MM.1S (cell line): ENCODE results near the gene IPMK.

Experiments used
- DNase-seq: peaks from one replicate; pipeline ENCODE4 v3.0.0-alpha.2; 2015
- H2AFZ ChIP-seq: fragments of 300-600 bp; sonication (generic); 2 replicates; pipeline ENCODE4 v1.6.0; 2016; ENCODE audit warnings: antibody characterized with exemption, low read length
- H3F3A ChIP-seq: fragments of 300-600 bp; sonication (generic); 2 replicates; pipeline ENCODE4 v1.6.1; 2016; ENCODE audit warnings: mild to moderate bottlenecking, antibody characterized with exemption, low read length, moderate library complexity, mixed read lengths; ENCODE audit not compliant: insufficient read depth
- H3K27ac ChIP-seq: fragments of 300-600 bp; sonication (generic); 2 replicates; pipeline ENCODE4 v1.5.1; 2016; ENCODE audit warnings: mild to moderate bottlenecking, low read length
- H3K27me3 ChIP-seq: fragments of 300-600 bp; sonication (generic); replicated peaks from 2 replicates; pipeline ENCODE4 v1.6.0; 2016; ENCODE audit warnings: low read length; ENCODE audit not compliant: insufficient read depth
- H3K36me3 ChIP-seq: fragments of 300-600 bp; sonication (generic); replicated peaks from 2 replicates; pipeline ENCODE4 v1.6.1; 2016; ENCODE audit warnings: mild to moderate bottlenecking, low read length, mixed read lengths; ENCODE audit not compliant: insufficient read depth
- H3K4me1 ChIP-seq: fragments of 300-600 bp; sonication (generic); 2 replicates; pipeline ENCODE4 v1.6.1; 2016; ENCODE audit warnings: low read length, mixed read lengths
- H3K4me2 ChIP-seq: fragments of 300-600 bp; sonication (generic); 2 replicates; pipeline ENCODE4 v1.6.0; 2016; ENCODE audit warnings: low read depth, low read length
- H3K4me3 ChIP-seq: fragments of 300-600 bp; sonication (generic); 2 replicates; pipeline ENCODE4 v1.5.1; 2016; ENCODE audit warnings: low read length, mixed read lengths
- H3K79me2 ChIP-seq: fragments of 300-600 bp; sonication (generic); 2 replicates; pipeline ENCODE4 v1.6.1; 2016; ENCODE audit warnings: mixed run types, low read length, mixed read lengths
- H3K9ac ChIP-seq: fragments of 300-600 bp; sonication (generic); 2 replicates; pipeline ENCODE4 v1.6.1; 2016; ENCODE audit warnings: low read length, mixed read lengths
- H3K9me2 ChIP-seq: fragments of 300-600 bp; sonication (generic); replicated peaks from 2 replicates; pipeline ENCODE4 v1.6.1; 2016; ENCODE audit warnings: mild to moderate bottlenecking, low read length, mixed read lengths; ENCODE audit not compliant: insufficient read depth
- H3K9me3 ChIP-seq: fragments of 300-600 bp; sonication (generic); replicated peaks from 2 replicates; pipeline ENCODE4 v1.6.1; 2016; ENCODE audit warnings: mild to moderate bottlenecking, low read length, mixed read lengths; ENCODE audit not compliant: insufficient read depth
- H4K20me1 ChIP-seq: fragments of 300-600 bp; sonication (generic); 2 replicates; pipeline ENCODE4 v1.6.1; 2016; ENCODE audit warnings: mild to moderate bottlenecking, low read length, moderate library complexity, mixed read lengths; ENCODE audit not compliant: insufficient read depth
- EZH2 ChIP-seq: fragments of 300-600 bp; sonication (generic); optimal IDR thresholded peaks from 2 replicates; pipeline ENCODE3; 2017; ENCODE audit warnings: low read depth, mild to moderate bottlenecking, antibody characterized with exemption, low read length, mixed read lengths
- EZH2phosphoT487 ChIP-seq: fragments of 300-600 bp; sonication (generic); IDR thresholded peaks from 2 replicates; pipeline ENCODE4 v1.6.1; 2018; ENCODE audit warnings: antibody characterized with exemption, low read length
- TF ChIP-seq, protein P1 (sequence below): fragments of 300-600 bp; sonication (generic); IDR thresholded peaks from 2 replicates; pipeline ENCODE4 v1.5.1; 2016; ENCODE audit warnings: antibody characterized with exemption, low read length, mixed read lengths

Gene IPMK

DNA sequence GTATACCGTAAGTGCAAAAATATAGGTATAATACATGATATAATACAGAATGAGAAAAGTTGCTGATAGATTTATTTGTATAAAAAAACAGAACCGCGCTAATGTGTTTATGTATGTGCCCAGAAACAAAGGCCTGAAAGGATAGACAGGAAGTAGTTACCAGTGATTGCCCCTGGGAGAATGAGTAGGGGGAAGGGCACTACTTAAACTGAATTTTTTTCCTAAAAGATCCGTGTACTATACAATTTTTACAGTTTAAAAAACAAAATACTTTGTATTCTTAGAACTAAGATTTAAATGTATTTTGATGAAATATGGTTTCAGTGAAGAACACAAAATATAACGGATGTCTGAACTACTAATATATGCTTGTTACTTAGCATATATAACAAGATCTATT, 2.9 kb downstream of the IPMK start:
- Histone ChIP-seq H3K4me3 (no peak overlapping the region), H2AFZ (no peak overlapping the region), H3K9ac (no peak overlapping the region), H3K27me3 (no peaks in the 10 kb centered on the region), H3K4me1 (0 out of 2 replicates have a peak, but pooled peaks cover 7% of the 10 kb centered on the region), H3K36me3 (no peaks in the 10 kb centered on the region), H4K20me1 (no peaks in the 10 kb centered on the region), H3K79me2 (peaks cover 75% of the 10 kb centered on the region), H3K9me2 (no peaks in the 10 kb centered on the region), H3K27ac (no peak overlapping the region), H3K4me2 (no peak overlapping the region), H3K9me3 (no peaks in the 10 kb centered on the region), H3F3A (peaks cover 27% of the 10 kb centered on the region)
- DNase-seq, result no peak
- no peak for TF ChIP-seq EZH2phosphoT487
- TF ChIP-seq, protein P1, sequence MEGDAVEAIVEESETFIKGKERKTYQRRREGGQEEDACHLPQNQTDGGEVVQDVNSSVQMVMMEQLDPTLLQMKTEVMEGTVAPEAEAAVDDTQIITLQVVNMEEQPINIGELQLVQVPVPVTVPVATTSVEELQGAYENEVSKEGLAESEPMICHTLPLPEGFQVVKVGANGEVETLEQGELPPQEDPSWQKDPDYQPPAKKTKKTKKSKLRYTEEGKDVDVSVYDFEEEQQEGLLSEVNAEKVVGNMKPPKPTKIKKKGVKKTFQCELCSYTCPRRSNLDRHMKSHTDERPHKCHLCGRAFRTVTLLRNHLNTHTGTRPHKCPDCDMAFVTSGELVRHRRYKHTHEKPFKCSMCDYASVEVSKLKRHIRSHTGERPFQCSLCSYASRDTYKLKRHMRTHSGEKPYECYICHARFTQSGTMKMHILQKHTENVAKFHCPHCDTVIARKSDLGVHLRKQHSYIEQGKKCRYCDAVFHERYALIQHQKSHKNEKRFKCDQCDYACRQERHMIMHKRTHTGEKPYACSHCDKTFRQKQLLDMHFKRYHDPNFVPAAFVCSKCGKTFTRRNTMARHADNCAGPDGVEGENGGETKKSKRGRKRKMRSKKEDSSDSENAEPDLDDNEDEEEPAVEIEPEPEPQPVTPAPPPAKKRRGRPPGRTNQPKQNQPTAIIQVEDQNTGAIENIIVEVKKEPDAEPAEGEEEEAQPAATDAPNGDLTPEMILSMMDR, result no peak
- TF ChIP-seq EZH2, result no peak

DNA sequence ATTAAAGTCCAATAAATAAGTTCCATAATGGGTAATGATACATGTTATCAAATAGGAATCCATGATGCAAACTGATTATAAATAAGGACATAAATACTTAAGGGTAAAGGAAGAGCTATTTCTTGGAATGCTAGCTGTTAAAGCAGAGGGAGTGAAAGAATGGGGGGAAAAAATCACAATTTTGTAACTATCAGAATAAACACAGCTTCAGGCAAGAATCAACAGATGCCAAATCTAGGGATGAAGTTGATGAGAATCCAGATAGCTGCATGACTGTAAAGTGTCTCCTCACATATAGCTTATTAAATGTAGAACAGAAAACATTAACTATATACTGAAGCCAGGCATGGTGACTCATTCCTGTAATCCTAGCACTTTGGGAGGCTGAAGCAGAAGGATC, 4.9 kb downstream of the IPMK start:
- H3K4me2 ChIP-seq, result no peak overlapping the region
- H2AFZ ChIP-seq, result no peak overlapping the region
- 0 out of 2 replicates have a peak, but pooled peaks cover 7% of the 10 kb centered on the region for H3K4me1 ChIP-seq
- H3K79me2 ChIP-seq, result peaks cover 81% of the 10 kb centered on the region
- no peak overlapping the region for H3K9ac ChIP-seq
- H3K9me2 ChIP-seq, result no peaks in the 10 kb centered on the region
- no peak overlapping the region for H3K4me3 ChIP-seq
- no peaks in the 10 kb centered on the region for H4K20me1 ChIP-seq
- no peak overlapping the region for H3K27ac ChIP-seq
- no peaks in the 10 kb centered on the region for H3K9me3 ChIP-seq
- H3F3A ChIP-seq, result peaks cover 13% of the 10 kb centered on the region
- no peak for DNase-seq
- no peaks in the 10 kb centered on the region for H3K27me3 ChIP-seq
- no peaks in the 10 kb centered on the region for H3K36me3 ChIP-seq
- TF ChIP-seq EZH2 (no peak), EZH2phosphoT487 (no peak)
- TF ChIP-seq, protein P1, result no peak

DNA sequence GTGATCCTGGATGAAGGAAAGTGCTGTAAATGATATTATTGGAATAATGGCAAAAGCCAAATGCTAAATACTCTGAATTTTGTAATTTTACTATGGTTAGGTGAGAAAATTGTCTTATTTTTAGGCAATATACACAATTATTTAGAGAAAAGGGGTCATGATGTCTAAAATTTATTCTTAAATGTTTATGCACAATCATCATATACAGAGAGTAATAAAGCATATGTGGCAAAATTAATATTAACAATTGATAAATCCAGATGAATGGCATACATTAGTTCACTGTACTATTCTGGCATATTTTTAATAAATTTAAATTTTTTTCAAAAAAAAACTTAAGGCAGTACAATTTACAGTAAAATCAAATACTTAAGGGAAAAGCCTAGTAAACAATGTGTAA, 7.4 kb downstream of the IPMK start:
- no peak overlapping the region for H3K4me3 ChIP-seq
- no peaks in the 10 kb centered on the region for H3K27me3 ChIP-seq
- H3F3A ChIP-seq, result no peaks in the 10 kb centered on the region
- H3K4me2 ChIP-seq, result no peak overlapping the region
- H3K9me3 ChIP-seq, result no peaks in the 10 kb centered on the region
- TF ChIP-seq EZH2phosphoT487 (no peak), EZH2 (no peak)
- TF ChIP-seq, protein P1, result no peak
- H3K9ac ChIP-seq, result no peak overlapping the region
- H4K20me1 ChIP-seq, result no peaks in the 10 kb centered on the region
- 0 out of 2 replicates have a peak, but pooled peaks cover 3% of the 10 kb centered on the region for H3K4me1 ChIP-seq
- H3K36me3 ChIP-seq, result no peaks in the 10 kb centered on the region
- peaks cover 60% of the 10 kb centered on the region for H3K79me2 ChIP-seq
- H3K27ac ChIP-seq, result no peak overlapping the region
- H3K9me2 ChIP-seq, result no peaks in the 10 kb centered on the region
- no peak overlapping the region for H2AFZ ChIP-seq
- DNase-seq, result no peak
